Thyroid gland (tissue), 4 donors: ENCODE results near the gene TMEM270. TPM values are rescaled to one million over a fixed set of nuclear protein-coding genes. Genes with fewer than 3 reads are reported as not detected.

Experiments
- DNase-seq, 2 donors: peaks; one replicate each; pipeline ENCODE4 v3.0.0-alpha.2; 2019
- H3K27ac ChIP-seq, 3 donors: fragments of 200-600 bp; sonication (generic); 1 replicate in 2 of 3; 2 replicates in 1 of 3; pipeline ENCODE4 v1.5.1; 2016 to 2019; ENCODE audit warnings: mild to moderate bottlenecking in 1 of 3, moderate library complexity in 1 of 3
- H3K27me3 ChIP-seq: fragments of 200-600 bp; sonication (generic); one replicate; pipeline ENCODE4 v1.5.1; 2019
- H3K36me3 ChIP-seq, 2 donors: fragments of 200-600 bp; sonication (generic); one replicate each; pipeline ENCODE4 v1.5.1; 2016 to 2019
- H3K4me1 ChIP-seq, 2 donors: fragments of 200-600 bp; sonication (generic); one replicate each; pipeline ENCODE4 v1.5.1; 2017 to 2019
- H3K4me3 ChIP-seq, 3 donors: fragments of 200-600 bp; sonication (generic); replicated peaks in 1 of 3; 1 replicate in 2 of 3; 2 replicates in 1 of 3; pipeline ENCODE4 v1.5.1; 2016; ENCODE audit warnings: mild to moderate bottlenecking in 1 of 3
- H3K9me3 ChIP-seq: fragments of 200-600 bp; sonication (generic); one replicate; pipeline ENCODE4 v1.5.1; 2017
- POLR2A ChIP-seq, 2 donors: fragments of 450-650 bp; IDR thresholded peaks; one replicate each; pipeline ENCODE4 v1.6.1; 2017; ENCODE audit warnings: antibody characterized with exemption in 2 of 2, mild to moderate bottlenecking in 2 of 2, moderate library complexity in 1 of 2
- WGBS, 2 donors: methylation state at CpG; one replicate each; pipeline ENCODE4 v1.1.5; 2017; 5-methylcytosine and 5-hydroxymethylcytosine counted together
- intact Hi-C: fragments of 100-400 bp; cut with DNase I; formaldehyde crosslinking; loops from one replicate; pipeline ENCODE4 v1.15.1; 2023
- total RNA-seq, 4 donors: library from RNA; depleted of rRNA; stranded (reverse); fragments of >200 nt; gene quantifications; one replicate each; pipeline ENCODE4 v1.2.3, GENCODE V29; 2016
- TF ChIP-seq, protein P1 (sequence below), 6 experiments: fragments of 200-600 bp in 3 of 6; fragments of 450-650 bp in 3 of 6; sonication (generic) in 3 of 6; IDR thresholded peaks; one replicate each; pipeline ENCODE4 v1.5.1; 2016 to 2019; ENCODE audit warnings: antibody characterized with exemption in 6 of 6, mild to moderate bottlenecking in 2 of 6, inconsistent platforms in 1 of 6, moderate library complexity in 1 of 6

The TMEM270 gene
- total RNA-seq, 4 donors from 2014 or later = not detected

DNA sequence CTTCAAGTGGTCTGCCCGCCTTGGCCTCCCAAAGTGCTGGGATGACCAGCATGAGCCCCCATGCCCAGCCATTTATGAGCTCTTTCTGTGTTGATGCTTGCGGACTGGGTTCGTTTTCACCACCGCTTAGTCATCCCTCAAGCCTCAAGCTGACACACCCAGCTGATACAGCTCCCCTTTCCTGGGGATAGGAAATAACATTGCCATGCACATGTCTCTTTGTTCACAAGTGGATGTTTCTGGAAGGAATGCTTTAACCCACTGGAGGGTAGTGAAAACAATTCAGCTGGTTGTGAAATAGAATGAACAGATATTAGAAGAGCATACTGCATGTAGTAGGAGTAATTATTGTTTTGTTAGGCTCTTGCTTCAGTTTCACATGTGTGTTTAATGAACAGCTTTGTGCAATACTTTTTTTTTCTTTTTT, 10.2 kb upstream of the TMEM270 start:
- intact Hi-C loops = loop anchor here (5.0 to 10.0 kb wide), 2 partner anchors 76 to 113 kb away; partner anchors contain the start of genes ABHD11 and CLDN3
- peak in 1 of 2 donors; percentile 28 for DNase-seq
- 62 to 74% methylated on average over 4 of the region's 4 CpGs for WGBS, 2 donors

DNA sequence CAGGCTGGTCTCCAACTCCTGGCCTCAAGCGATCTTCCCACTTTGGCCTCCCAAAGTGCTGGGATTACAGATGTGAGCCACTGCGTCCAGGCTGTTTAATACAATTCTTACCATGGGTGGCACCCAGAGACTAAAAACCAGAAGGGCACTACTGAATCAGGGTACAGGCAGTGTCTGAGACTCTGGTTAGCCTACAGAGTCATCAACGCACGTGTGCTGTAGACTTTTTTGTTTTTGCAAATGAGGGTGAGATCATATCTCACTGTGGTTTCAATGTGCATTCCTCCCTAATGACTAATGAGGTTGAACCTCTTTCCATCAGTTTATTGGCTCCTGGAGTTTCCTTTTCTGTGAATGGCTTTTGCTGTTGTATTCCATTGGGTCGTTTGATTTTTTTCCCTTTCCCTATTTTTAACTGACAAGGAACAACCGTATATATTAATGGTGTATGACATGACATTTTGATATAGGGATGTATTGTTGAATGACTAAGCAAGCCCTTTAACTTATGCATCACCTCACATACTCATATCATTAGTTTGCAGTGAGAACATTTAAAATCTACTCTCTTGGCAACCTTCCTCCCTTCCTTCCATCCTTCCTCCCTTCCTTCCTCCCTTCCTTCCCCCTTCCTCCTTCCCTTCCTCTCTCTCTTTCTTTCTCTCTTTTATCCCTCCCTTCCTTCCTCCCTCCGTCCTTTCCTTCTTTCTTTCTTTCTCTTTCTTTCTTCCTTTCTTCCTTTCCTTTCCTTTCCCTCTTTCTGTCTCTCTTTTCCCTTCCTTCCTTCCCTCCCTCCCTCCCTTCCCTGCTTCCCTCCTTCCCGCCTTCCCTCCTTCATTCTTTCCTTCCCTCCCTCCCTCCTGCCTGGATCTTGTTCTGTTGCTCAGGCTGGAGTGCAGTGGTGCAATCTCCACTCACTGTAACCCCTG, 9.3 kb upstream of the TMEM270 start:
- H3K27me3 ChIP-seq = no peaks in the 10 kb centered on the region
- no peak for DNase-seq
- no peaks in the 10 kb centered on the region for H3K36me3 ChIP-seq
- 60 to 66% methylated on average over 8 of the region's 8 CpGs for whole genome bisulfite sequencing, 2 donors
- no peak overlapping the region for H3K4me3 ChIP-seq
- no peaks in the 10 kb centered on the region for H3K9me3 ChIP-seq
- TF ChIP-seq POLR2A (IDR thresholded peaks at IDR 0.05) = no peak
- TF ChIP-seq, protein P1, sequence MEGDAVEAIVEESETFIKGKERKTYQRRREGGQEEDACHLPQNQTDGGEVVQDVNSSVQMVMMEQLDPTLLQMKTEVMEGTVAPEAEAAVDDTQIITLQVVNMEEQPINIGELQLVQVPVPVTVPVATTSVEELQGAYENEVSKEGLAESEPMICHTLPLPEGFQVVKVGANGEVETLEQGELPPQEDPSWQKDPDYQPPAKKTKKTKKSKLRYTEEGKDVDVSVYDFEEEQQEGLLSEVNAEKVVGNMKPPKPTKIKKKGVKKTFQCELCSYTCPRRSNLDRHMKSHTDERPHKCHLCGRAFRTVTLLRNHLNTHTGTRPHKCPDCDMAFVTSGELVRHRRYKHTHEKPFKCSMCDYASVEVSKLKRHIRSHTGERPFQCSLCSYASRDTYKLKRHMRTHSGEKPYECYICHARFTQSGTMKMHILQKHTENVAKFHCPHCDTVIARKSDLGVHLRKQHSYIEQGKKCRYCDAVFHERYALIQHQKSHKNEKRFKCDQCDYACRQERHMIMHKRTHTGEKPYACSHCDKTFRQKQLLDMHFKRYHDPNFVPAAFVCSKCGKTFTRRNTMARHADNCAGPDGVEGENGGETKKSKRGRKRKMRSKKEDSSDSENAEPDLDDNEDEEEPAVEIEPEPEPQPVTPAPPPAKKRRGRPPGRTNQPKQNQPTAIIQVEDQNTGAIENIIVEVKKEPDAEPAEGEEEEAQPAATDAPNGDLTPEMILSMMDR (IDR thresholded peaks at IDR 0.05) = no peak
- intact Hi-C loops = loop anchor here (5.0 to 10.0 kb wide), 2 partner anchors 77 to 114 kb away; partner anchors contain the start of genes ABHD11 and CLDN3
- H3K27ac ChIP-seq = peak overlapping the region in 2 of 3 donors; percentile 60 to 83
- peaks cover 3 to 26% of the 10 kb centered on the region in 2 donors for H3K4me1 ChIP-seq

More for the DNA sequence above, 10.2 kb upstream of the TMEM270 start:
- Histone ChIP-seq H3K27me3 (no peaks in the 10 kb centered on the region), H3K4me1 (peaks cover 3 to 28% of the 10 kb centered on the region in 2 donors), H3K36me3 (no peaks in the 10 kb centered on the region), H3K9me3 (no peaks in the 10 kb centered on the region), H3K4me3 (no peak overlapping the region), H3K27ac (peak overlapping the region in 2 of 3 donors; percentile 60 to 83)
- TF ChIP-seq, protein P1 (IDR thresholded peaks at IDR 0.05) = no peak
- no peak for TF ChIP-seq POLR2A (IDR thresholded peaks at IDR 0.05)

DNA sequence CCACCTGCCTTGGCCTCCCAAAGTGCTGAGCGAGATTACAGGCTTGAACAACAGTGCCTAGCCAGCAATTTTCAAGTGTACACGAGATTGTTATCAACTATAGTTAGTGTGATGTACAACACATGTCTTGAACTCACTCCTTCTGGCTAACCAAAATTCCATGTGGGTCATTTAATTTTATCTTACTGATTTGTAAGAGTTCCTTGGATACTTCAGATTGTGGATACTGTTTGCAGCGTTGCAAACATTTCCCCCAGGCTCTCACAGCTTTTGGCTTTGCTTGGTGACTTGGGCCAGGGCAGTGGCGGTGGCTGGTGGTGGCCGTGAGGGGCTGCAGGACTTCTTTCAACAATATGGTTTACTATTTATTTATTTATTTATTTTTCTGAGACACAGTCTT, 8.5 kb upstream of the TMEM270 start:
- Histone ChIP-seq H3K9me3 (no peaks in the 10 kb centered on the region), H3K36me3 (no peaks in the 10 kb centered on the region), H3K4me1 (peaks cover 3 to 26% of the 10 kb centered on the region in 2 donors), H3K27ac (no peak overlapping the region), H3K27me3 (no peaks in the 10 kb centered on the region), H3K4me3 (no peak overlapping the region)
- TF ChIP-seq, protein P1 (IDR thresholded peaks at IDR 0.05) = no peak
- no peak for TF ChIP-seq POLR2A (IDR thresholded peaks at IDR 0.05)
- 82 to 85% methylated on average over 5 of the region's 5 CpGs for WGBS, 2 donors
- intact Hi-C loops = loop anchor here (5.0 to 10.0 kb wide), 2 partner anchors 78 to 115 kb away; partner anchors contain the start of genes ABHD11 and CLDN3
- DNase-seq = no peak

DNA sequence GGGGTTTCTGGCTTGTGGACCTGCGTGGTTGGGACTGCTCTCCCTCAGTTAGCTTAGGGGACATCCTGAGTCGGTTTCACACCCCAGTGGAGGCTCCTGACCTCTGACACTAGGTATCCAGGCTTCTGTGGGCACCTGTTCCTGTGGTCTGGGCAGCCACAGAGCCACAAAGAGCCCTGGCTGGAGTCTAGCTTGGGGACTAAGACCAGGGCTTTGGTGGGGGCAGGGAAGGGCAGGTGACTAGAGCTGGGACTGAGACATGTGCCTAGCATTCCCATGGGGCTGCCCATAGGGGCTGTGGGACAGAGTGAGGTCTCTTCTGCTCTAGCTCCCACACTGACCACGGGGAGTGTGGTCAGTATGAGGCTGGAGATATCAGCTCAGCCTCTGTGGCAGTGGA, 4.0 kb upstream of the TMEM270 start:
- TF ChIP-seq, protein P1 (IDR thresholded peaks at IDR 0.05) = no peak
- TF ChIP-seq POLR2A (IDR thresholded peaks at IDR 0.05) = no peak
- Histone ChIP-seq H3K27me3 (no peaks in the 10 kb centered on the region), H3K4me1 (peaks cover 0 to 6% of the 10 kb centered on the region in 2 donors), H3K27ac (no peak overlapping the region), H3K36me3 (no peaks in the 10 kb centered on the region), H3K9me3 (no peaks in the 10 kb centered on the region), H3K4me3 (no peak overlapping the region)
- DNase-seq = no peak
- 67 to 69% methylated on average over 3 of the region's 3 CpGs for WGBS, 2 donors
- intact Hi-C loops = loop anchor here (5.0 to 10.0 kb wide), 2 partner anchors 82 to 250 kb away; partner anchors contain the start of gene CLDN3
